Hepatocyte (in vitro differentiated cells): ENCODE measurements around the gene TCF12.

Experiments used
- EZH2phosphoT487 ChIP-seq: fragments of 200-600 bp; sonication (generic); IDR thresholded peaks from one replicate; pipeline ENCODE4 v1.6.1; 2018; ENCODE audit warnings: antibody characterized with exemption, mild to moderate bottlenecking, low read depth, moderate library complexity; ENCODE audit not compliant: unreplicated experiment, severe bottlenecking
- TF ChIP-seq, protein P1 (sequence below): fragments of 200-600 bp; sonication (generic); IDR thresholded peaks from 2 replicates; pipeline ENCODE4 v1.5.1; 2016; ENCODE audit warnings: antibody characterized with exemption, mild to moderate bottlenecking; ENCODE audit not compliant: poor library complexity

GRCh38 chr15:56890038-56890437, 28.4 kb upstream of the TCF12 start:
- TF ChIP-seq, protein P1, sequence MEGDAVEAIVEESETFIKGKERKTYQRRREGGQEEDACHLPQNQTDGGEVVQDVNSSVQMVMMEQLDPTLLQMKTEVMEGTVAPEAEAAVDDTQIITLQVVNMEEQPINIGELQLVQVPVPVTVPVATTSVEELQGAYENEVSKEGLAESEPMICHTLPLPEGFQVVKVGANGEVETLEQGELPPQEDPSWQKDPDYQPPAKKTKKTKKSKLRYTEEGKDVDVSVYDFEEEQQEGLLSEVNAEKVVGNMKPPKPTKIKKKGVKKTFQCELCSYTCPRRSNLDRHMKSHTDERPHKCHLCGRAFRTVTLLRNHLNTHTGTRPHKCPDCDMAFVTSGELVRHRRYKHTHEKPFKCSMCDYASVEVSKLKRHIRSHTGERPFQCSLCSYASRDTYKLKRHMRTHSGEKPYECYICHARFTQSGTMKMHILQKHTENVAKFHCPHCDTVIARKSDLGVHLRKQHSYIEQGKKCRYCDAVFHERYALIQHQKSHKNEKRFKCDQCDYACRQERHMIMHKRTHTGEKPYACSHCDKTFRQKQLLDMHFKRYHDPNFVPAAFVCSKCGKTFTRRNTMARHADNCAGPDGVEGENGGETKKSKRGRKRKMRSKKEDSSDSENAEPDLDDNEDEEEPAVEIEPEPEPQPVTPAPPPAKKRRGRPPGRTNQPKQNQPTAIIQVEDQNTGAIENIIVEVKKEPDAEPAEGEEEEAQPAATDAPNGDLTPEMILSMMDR = no peak
- TF ChIP-seq EZH2phosphoT487 = no peak
